Osteoblast (primary cell): ENCODE data around the gene AP2B1. TPM values are rescaled to one million over a fixed set of nuclear protein-coding genes. Genes with fewer than 3 reads are reported as not detected.

Source experiments
- DNase-seq: peaks from one replicate; pipeline ENCODE4 v3.0.0; 2011; ENCODE audit warnings: low spot score, mixed read lengths; ENCODE audit not compliant: insufficient read length; ENCODE audit errors: missing footprints
- H2AFZ ChIP-seq: 2 replicates; pipeline ENCODE4 v1.6.0; 2011; ENCODE audit warnings: mild to moderate bottlenecking, low read length
- H3K27ac ChIP-seq: 2 replicates; pipeline ENCODE4 v1.5.1; 2011; ENCODE audit warnings: mild to moderate bottlenecking, low read depth, low read length, moderate library complexity
- H3K27me3 ChIP-seq: 2 replicates; pipeline ENCODE4 v1.6.0; 2012; ENCODE audit warnings: mild to moderate bottlenecking, control low read depth, inconsistent platforms, low read length, moderate library complexity; ENCODE audit not compliant: insufficient read depth
- H3K36me3 ChIP-seq: 2 replicates; pipeline ENCODE4 v1.5.1; 2011; ENCODE audit warnings: mild to moderate bottlenecking, low read length, control low read depth, moderate library complexity; ENCODE audit not compliant: insufficient read depth
- H3K4me1 ChIP-seq: 2 replicates; pipeline ENCODE4 v1.5.1; 2011; ENCODE audit warnings: mild to moderate bottlenecking, low read length, control low read depth, moderate library complexity; ENCODE audit not compliant: insufficient read depth
- H3K4me2 ChIP-seq: 2 replicates; pipeline ENCODE4 v1.6.0; 2011; ENCODE audit warnings: mild to moderate bottlenecking, low read length; ENCODE audit not compliant: insufficient read depth
- H3K4me3 ChIP-seq: fragments of 200-600 bp; sonication (generic); 3 replicates; pipeline ENCODE4 v1.5.1; 2012; ENCODE audit warnings: mild to moderate bottlenecking, low read length, inconsistent platforms; ENCODE audit not compliant: insufficient read depth
- H3K79me2 ChIP-seq: 2 replicates; pipeline ENCODE4 v1.6.0; 2012; ENCODE audit warnings: mild to moderate bottlenecking, low read length, control low read depth, inconsistent platforms; ENCODE audit not compliant: insufficient read depth
- H3K9me3 ChIP-seq: 2 replicates; pipeline ENCODE4 v1.5.1; 2011; ENCODE audit warnings: low read depth, low read length, control low read depth
- H4K20me1 ChIP-seq: 2 replicates; pipeline ENCODE4 v1.6.0; 2012; ENCODE audit warnings: mild to moderate bottlenecking, low read length, control low read depth; ENCODE audit not compliant: insufficient read depth
- CTCF ChIP-seq: IDR thresholded peaks from 2 replicates; pipeline ENCODE4 v1.5.1; 2011; ENCODE audit warnings: mild to moderate bottlenecking, low read depth, low read length, moderate library complexity; ENCODE audit errors: extremely low read depth
- total RNA-seq: library from RNA; depleted of rRNA; stranded (reverse); fragments of >200 nt; gene quantifications from 2 replicates; pipeline ENCODE4 v1.2.3, GENCODE V29; 2012

The AP2B1 gene
- total RNA-seq, 1 donor: 84.0 TPM

GRCh38 chr17:35540589-35541404 lies 46.3 kb upstream of the AP2B1 start:
- Histone ChIP-seq H3K4me1 (peaks cover 8% of the 10 kb centered on the region), H3K27ac (peak overlapping the region; percentile 62), H3K27me3 (no peaks in the 10 kb centered on the region), H2AFZ (peak overlapping the region; percentile 98), H3K4me2 (peak overlapping the region; percentile 96), H3K36me3 (no peaks in the 10 kb centered on the region), H3K9me3 (no peaks in the 10 kb centered on the region), H4K20me1 (no peaks in the 10 kb centered on the region), H3K4me3 (peak overlapping the region; percentile 79), H3K79me2 (no peaks in the 10 kb centered on the region)
- DNase-seq: peak; percentile 62
- TF ChIP-seq CTCF: no peak

GRCh38 chr17:35541434-35541833 lies 45.7 kb upstream of the AP2B1 start:
- DNase-seq: no peak
- H3K4me2 ChIP-seq: peak overlapping the region; percentile 96
- H2AFZ ChIP-seq: peak overlapping the region; percentile 98
- no peaks in the 10 kb centered on the region for H3K9me3 ChIP-seq
- no peaks in the 10 kb centered on the region for H3K79me2 ChIP-seq
- no peak for TF ChIP-seq CTCF
- no peaks in the 10 kb centered on the region for H4K20me1 ChIP-seq
- peak overlapping the region; percentile 79 for H3K4me3 ChIP-seq
- H3K36me3 ChIP-seq: no peaks in the 10 kb centered on the region
- H3K27me3 ChIP-seq: peaks cover 5% of the 10 kb centered on the region
- H3K4me1 ChIP-seq: peaks cover 8% of the 10 kb centered on the region
- peak overlapping the region; percentile 62 for H3K27ac ChIP-seq

GRCh38 chr17:35542990-35543389 lies 44.1 kb upstream of the AP2B1 start:
- Histone ChIP-seq H3K4me2 (no peak overlapping the region), H4K20me1 (no peaks in the 10 kb centered on the region), H3K79me2 (no peaks in the 10 kb centered on the region), H3K36me3 (no peaks in the 10 kb centered on the region), H3K9me3 (no peaks in the 10 kb centered on the region), H3K27me3 (peaks cover 15% of the 10 kb centered on the region), H3K27ac (no peak overlapping the region), H2AFZ (no peak overlapping the region), H3K4me3 (no peak overlapping the region), H3K4me1 (peaks cover 8% of the 10 kb centered on the region)
- no peak for TF ChIP-seq CTCF
- DNase-seq: no peak

GRCh38 chr17:35543856-35544255 lies 43.3 kb upstream of the AP2B1 start:
- no peak for DNase-seq
- Histone ChIP-seq H3K9me3 (no peaks in the 10 kb centered on the region), H2AFZ (no peak overlapping the region), H3K27me3 (peaks cover 24% of the 10 kb centered on the region), H3K27ac (no peak overlapping the region), H3K4me2 (no peak overlapping the region), H3K36me3 (no peaks in the 10 kb centered on the region), H3K79me2 (no peaks in the 10 kb centered on the region), H3K4me1 (peaks cover 8% of the 10 kb centered on the region), H3K4me3 (no peak overlapping the region), H4K20me1 (no peaks in the 10 kb centered on the region)
- no peak for TF ChIP-seq CTCF
